Glutamatergic neuron (in vitro differentiated cells): ENCODE measurements around the gene KCNC1. TPM values are rescaled to one million over a fixed set of nuclear protein-coding genes. Genes with fewer than 3 reads are reported as not detected.

ENCODE experiments used
- DNase-seq: peaks from one replicate; pipeline ENCODE4 v3.0.0; 2022
- H3K27ac Mint-ChIP-seq: one replicate; pipeline ENCODE4 v1.8.0; 2020; ENCODE audit warnings: mild to moderate bottlenecking, mixed read lengths, inconsistent platforms; ENCODE audit not compliant: unreplicated experiment
- H3K27me3 Mint-ChIP-seq: one replicate; pipeline ENCODE4 v1.8.0; 2020; ENCODE audit warnings: mild to moderate bottlenecking, moderate library complexity, mixed read lengths, inconsistent platforms; ENCODE audit not compliant: unreplicated experiment
- H3K36me3 Mint-ChIP-seq: one replicate; pipeline ENCODE4 v1.8.0; 2020; ENCODE audit warnings: mild to moderate bottlenecking, mixed read lengths, inconsistent platforms; ENCODE audit not compliant: unreplicated experiment
- H3K4me1 Mint-ChIP-seq: one replicate; pipeline ENCODE4 v1.8.0; 2020; ENCODE audit warnings: mild to moderate bottlenecking, low read depth, mixed read lengths, inconsistent platforms; ENCODE audit not compliant: unreplicated experiment
- H3K4me3 Mint-ChIP-seq: one replicate; pipeline ENCODE4 v1.8.0; 2020; ENCODE audit warnings: mild to moderate bottlenecking, mixed read lengths, inconsistent platforms; ENCODE audit not compliant: unreplicated experiment
- H3K9me3 Mint-ChIP-seq: one replicate; pipeline ENCODE4 v1.8.0; 2020; ENCODE audit warnings: mild to moderate bottlenecking, moderate library complexity, mixed read lengths, inconsistent platforms; ENCODE audit not compliant: unreplicated experiment
- CTCF ChIP-seq: fragments of 200-600 bp; sonication (generic); IDR thresholded peaks from one replicate; pipeline ENCODE4 v1.5.0; 2021; ENCODE audit not compliant: partially characterized antibody, unreplicated experiment
- total RNA-seq: library from RNA; stranded (reverse); fragmentation: NEBNext Ultra II Directional; extraction: Animal tissue kit (Norgen Biotek cat#: 25700); gene quantifications from one replicate; pipeline ENCODE4 v1.2.1, GENCODE V29; 2021; ENCODE audit not compliant: unreplicated experiment

KCNC1 gene
- total RNA-seq, 1 donor from 2014 or later: 12.6 TPM

GRCh38 chr11:17821648-17822400 is 87.2 kb downstream of the KCNC1 start:
- no peak overlapping the region for H3K27ac Mint-ChIP-seq

GRCh38 chr11:17822401-17822781 is 87.8 kb downstream of the KCNC1 start:
- Mint-ChIP-seq H3K9me3 (peaks cover 2% of the 10 kb centered on the region), H3K36me3 (no peaks in the 10 kb centered on the region), H3K4me1 (peaks cover 14% of the 10 kb centered on the region), H3K27me3 (peaks cover 2% of the 10 kb centered on the region), H3K4me3 (no peak overlapping the region), H3K27ac (no peak overlapping the region)
- TF ChIP-seq CTCF: no peak
- no peak for DNase-seq

More at GRCh38 chr11:17821648-17822400, 87.2 kb downstream of the KCNC1 start:
- Mint-ChIP-seq H3K4me1 (peaks cover 9% of the 10 kb centered on the region), H3K4me3 (no peak overlapping the region), H3K36me3 (no peaks in the 10 kb centered on the region), H3K27me3 (peaks cover 2% of the 10 kb centered on the region), H3K9me3 (peaks cover 2% of the 10 kb centered on the region)
- no peak for TF ChIP-seq CTCF
- DNase-seq: no peak

- H3K27me3 Mint-ChIP-seq: peaks cover 2% of the 10 kb centered on the region
- H3K36me3 Mint-ChIP-seq: no peaks in the 10 kb centered on the region
- H3K9me3 Mint-ChIP-seq: no peaks in the 10 kb centered on the region
- no peak for DNase-seq
- no peak overlapping the region for H3K4me3 Mint-ChIP-seq
- H3K27ac Mint-ChIP-seq: no peak overlapping the region
- peaks cover 21% of the 10 kb centered on the region for H3K4me1 Mint-ChIP-seq
- TF ChIP-seq CTCF: no peak
Observed at GRCh38 chr11:17827006-17827405, 92.4 kb downstream of the KCNC1 start.

GRCh38 chr11:17828311-17828751 is 93.8 kb downstream of the KCNC1 start:
- Mint-ChIP-seq H3K4me1 (peaks cover 18% of the 10 kb centered on the region), H3K27me3 (peaks cover 2% of the 10 kb centered on the region), H3K27ac (peak overlapping the region; percentile 69), H3K36me3 (no peaks in the 10 kb centered on the region), H3K4me3 (no peak overlapping the region), H3K9me3 (no peaks in the 10 kb centered on the region)
- peak; percentile 62 for DNase-seq
- no peak for TF ChIP-seq CTCF

- no peak for TF ChIP-seq CTCF
- H3K36me3 Mint-ChIP-seq: no peaks in the 10 kb centered on the region
Observed at GRCh38 chr11:17831228-17831627, 96.6 kb downstream of the KCNC1 start.

More at GRCh38 chr11:17831228-17831627, 96.6 kb downstream of the KCNC1 start:
- Mint-ChIP-seq H3K4me1 (peaks cover 18% of the 10 kb centered on the region), H3K4me3 (no peak overlapping the region), H3K27me3 (peaks cover 4% of the 10 kb centered on the region), H3K9me3 (no peaks in the 10 kb centered on the region), H3K27ac (no peak overlapping the region)
- no peak for DNase-seq
